K562 (cell line): ENCODE results near the gene FEV. TPM values are rescaled to one million over a fixed set of nuclear protein-coding genes. Genes with fewer than 3 reads are reported as not detected.

ENCODE experiments used
- CHAMP1 ChIP-seq: fragments of 450-650 bp; IDR thresholded peaks from 2 replicates; pipeline ENCODE4 v1.6.1; 2016; ENCODE audit warnings: mild to moderate bottlenecking
- CHD2 ChIP-seq: IDR thresholded peaks from 2 replicates; pipeline ENCODE4 v1.6.1; 2011; ENCODE audit warnings: low read depth, low read length
- EHMT2 ChIP-seq: fragments of 450-650 bp; IDR thresholded peaks from 2 replicates; pipeline ENCODE4 v1.6.1; 2018; ENCODE audit warnings: antibody characterized with exemption
- ELF1 ChIP-seq: fragments of 200-800 bp; sonication (Bioruptor generic); IDR thresholded peaks from 2 replicates; pipeline ENCODE4 v1.6.1; 2016; ENCODE audit warnings: missing genetic modification characterization, missing compliant biosample characterization
- JUN ChIP-seq, 2 experiments: sonication (generic) in 1 of 2; formaldehyde crosslinking in 1 of 2; IDR thresholded peaks; 2 replicates each; pipeline versions ENCODE4 v1.6.1 to v1.8.0; 2012 to 2022; ENCODE audit warnings: borderline replicate concordance in 2 of 2, mild to moderate bottlenecking in 2 of 2, improper control_type of control experiment in 1 of 2, low read depth in 1 of 2, low read length in 1 of 2, missing genetic modification reagents in 1 of 2
- KLF13 ChIP-seq: fragments of 450-650 bp; IDR thresholded peaks from 2 replicates; pipeline ENCODE4 v1.6.1; 2016; ENCODE audit warnings: missing genetic modification characterization, low read depth, mild to moderate bottlenecking, missing compliant biosample characterization, moderate library complexity, borderline replicate concordance
- MBD2 ChIP-seq: sonication (generic); IDR thresholded peaks from 2 replicates; pipeline ENCODE4 v1.6.1; 2016; ENCODE audit warnings: low read depth, borderline replicate concordance
- MIER1 ChIP-seq: fragments of 450-650 bp; IDR thresholded peaks from 2 replicates; pipeline ENCODE4 v1.6.1; 2016; ENCODE audit warnings: antibody characterized with exemption, mild to moderate bottlenecking, low read depth
- NCOA1 ChIP-seq: fragments of 450-650 bp; IDR thresholded peaks from 2 replicates; pipeline ENCODE4 v1.6.1; 2016; ENCODE audit warnings: low read depth
- NFIC ChIP-seq: fragments of 450-650 bp; IDR thresholded peaks from 2 replicates; pipeline ENCODE4 v1.6.1; 2017; ENCODE audit warnings: mild to moderate bottlenecking, inconsistent platforms
- RNF219 ChIP-seq: fragments of 250-450 bp; sonication (Bioruptor Pico); IDR thresholded peaks from 2 replicates; pipeline ENCODE4 v1.5.0; 2022; ENCODE audit warnings: mild to moderate bottlenecking
- SAFB ChIP-seq: fragments of 200-400 bp; formaldehyde crosslinking; IDR thresholded peaks from 2 replicates; pipeline ENCODE4 v1.6.1; 2017; ENCODE audit warnings: low read depth, low read length, borderline replicate concordance
- SMARCC2 ChIP-seq: fragments of 450-650 bp; IDR thresholded peaks from 2 replicates; pipeline ENCODE4 v1.6.1; 2017; ENCODE audit warnings: antibody characterized with exemption, moderate library complexity, mild to moderate bottlenecking, low read depth
- SP1 ChIP-seq: sonication (generic); formaldehyde crosslinking; IDR thresholded peaks from 2 replicates; pipeline ENCODE4 v1.8.1; 2022; ENCODE audit warnings: mild to moderate bottlenecking, missing genetic modification reagents
- SUPT5H ChIP-seq: fragments of 450-650 bp; IDR thresholded peaks from 2 replicates; pipeline ENCODE4 v1.6.1; 2016
- TCFL5 ChIP-seq: fragments of 250-450 bp; sonication (Bioruptor Pico); conservative IDR thresholded peaks from 2 replicates; pipeline ENCODE4 v1.6.1; 2021; ENCODE audit warnings: mild to moderate bottlenecking, moderate library complexity, matching md5 sums
- TEAD1 ChIP-seq, 2 experiments: fragments of 450-650 bp in 1 of 2; sonication (generic) in 1 of 2; formaldehyde crosslinking; IDR thresholded peaks; 2 replicates each; pipeline versions ENCODE4 v1.4.0 to v1.8.0; 2020 to 2022; ENCODE audit warnings: mild to moderate bottlenecking in 2 of 2, missing genetic modification reagents in 1 of 2
- TEAD2 ChIP-seq: fragments of 450-650 bp; IDR thresholded peaks from 2 replicates; pipeline ENCODE4 v1.6.1; 2016; ENCODE audit warnings: missing genetic modification characterization, control low read depth, missing compliant biosample characterization
- polyA plus RNA-seq, 8 experiments: library from polyadenylated mRNA; depleted of rRNA in 4 of 8; stranded (reverse) in 5 of 8; unstranded in 3 of 8; fragments of >200 nt; fragmentation: Nextera tagmentation in 2 of 8; fragmentation: Illumina TruSeq in 1 of 8; extraction: Ambion mirVana in 2 of 8; extraction: Trizol in 1 of 8; gene quantifications; 2 replicates each; pipeline versions ENCODE4 v1.2.1 to v1.2.3, GENCODE V29; 2011 to 2014; ENCODE audit warnings: inconsistent platforms in 1 of 8, missing spikeins in 1 of 8
- total RNA-seq, 7 experiments: library from RNA; depleted of rRNA in 6 of 7; stranded (reverse); fragments of >200 nt in 6 of 7; fragmentation: Illumina TruSeq in 2 of 7; extraction: Trizol in 2 of 7; gene quantifications; 2 replicates each; pipeline versions ENCODE4 v1.2.1 to v1.2.3, GENCODE V29; 2011 to 2021; ENCODE audit warnings: low replicate concordance in 1 of 7
- TF ChIP-seq, protein P1 (sequence below): sonication (generic); formaldehyde crosslinking; IDR thresholded peaks from 2 replicates; pipeline ENCODE4 v1.8.1; 2022; ENCODE audit warnings: missing genetic modification reagents

FEV gene
- total and polyA plus RNA-seq, 9 of the 15 experiments (the other 6 are each of a cell fraction or from before 2014, with no cell fraction given): 0.08 to 1.6 (median 0.62) TPM; not detected in 1

DNA sequence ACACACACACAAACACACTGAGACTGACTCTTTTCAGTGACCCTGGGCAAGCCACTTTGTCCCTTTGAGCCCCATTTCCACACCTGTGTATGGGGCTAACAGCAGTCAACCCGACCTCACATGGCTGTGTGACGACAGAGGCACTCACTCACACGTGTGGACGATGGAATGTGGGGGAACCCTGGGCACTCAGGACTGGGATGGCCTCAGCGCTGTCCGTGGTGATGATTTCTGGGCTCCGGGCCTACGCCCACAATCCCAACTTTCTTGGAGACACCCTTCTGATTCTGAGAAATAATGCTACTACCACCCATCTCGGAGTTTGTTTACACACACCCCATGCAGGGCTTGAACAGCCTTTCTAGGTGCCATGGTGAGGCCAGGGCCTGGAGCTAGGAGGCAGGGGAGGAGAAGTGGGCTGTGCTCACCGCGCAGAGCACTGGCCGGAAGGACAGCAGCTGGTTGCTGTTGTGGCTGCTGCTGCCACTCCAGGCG lies 6.7 kb upstream of the FEV start (continued):
- TF ChIP-seq SUPT5H (no peak), TCFL5 (CRISPR knock-in tag) (no peak), MBD2 (no peak), TEAD1 (CRISPR knock-in tag; IDR thresholded peaks at IDR 0.05) (peak in 1 of 2 experiments; percentile 84; a peak in 1 of 4 replicates), SMARCC2 (no peak), CHAMP1 (no peak), EHMT2 (peak; percentile 89), ELF1 (tag) (no peak), KLF13 (tag) (0 out of 2 replicates have a peak, but pooled peaks have one; percentile 34), MIER1 (peak; percentile 72), JUN (IDR thresholded peaks at IDR 0.05; ENCODE audit: borderline replicate concordance, low read depth, low read length) (no peak), JUN (CRISPR knock-in tag; IDR thresholded peaks at IDR 0.05; ENCODE audit: borderline replicate concordance) (no peak), RNF219 (no peak), TEAD2 (tag) (0 out of 2 replicates have a peak, but pooled peaks have one; percentile 42), SP1 (CRISPR knock-in tag) (no peak), NCOA1 (peak; percentile 23; the same call in 1 of the 2 replicates), SAFB (no peak), CHD2 (no peak), NFIC (no peak)
- TF ChIP-seq, protein P1, sequence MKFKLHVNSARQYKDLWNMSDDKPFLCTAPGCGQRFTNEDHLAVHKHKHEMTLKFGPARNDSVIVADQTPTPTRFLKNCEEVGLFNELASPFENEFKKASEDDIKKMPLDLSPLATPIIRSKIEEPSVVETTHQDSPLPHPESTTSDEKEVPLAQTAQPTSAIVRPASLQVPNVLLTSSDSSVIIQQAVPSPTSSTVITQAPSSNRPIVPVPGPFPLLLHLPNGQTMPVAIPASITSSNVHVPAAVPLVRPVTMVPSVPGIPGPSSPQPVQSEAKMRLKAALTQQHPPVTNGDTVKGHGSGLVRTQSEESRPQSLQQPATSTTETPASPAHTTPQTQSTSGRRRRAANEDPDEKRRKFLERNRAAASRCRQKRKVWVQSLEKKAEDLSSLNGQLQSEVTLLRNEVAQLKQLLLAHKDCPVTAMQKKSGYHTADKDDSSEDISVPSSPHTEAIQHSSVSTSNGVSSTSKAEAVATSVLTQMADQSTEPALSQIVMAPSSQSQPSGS: no peak
